Activated naive CD4-positive, alpha-beta T cell treated with anti-CD3 and anti-CD28 coated beads, Interleukin-2, amount 50 U/mL, for 72 hours (primary cell): ENCODE measurements around the gene HSP90AB1. TPM values are rescaled to one million over a fixed set of nuclear protein-coding genes. Genes with fewer than 3 reads are reported as not detected.

Source experiments
- ATAC-seq, 2 donors: fragments of 150-1000 bp; cut with Tn5 transposase; 2 replicates each; pipeline ENCODE4 v1.10.0; 2021; ENCODE audit warnings: mild to moderate bottlenecking in 2 of 2, moderate library complexity in 2 of 2
- DNase-seq, 2 donors: peaks; one replicate each; pipeline ENCODE4 v3.0.0; 2021 to 2022; ENCODE audit warnings: low spot score in 2 of 2
- H3K27ac Mint-ChIP-seq, 2 donors: one replicate each; pipeline ENCODE4 v1.8.0; 2022; ENCODE audit warnings: mild to moderate bottlenecking in 2 of 2, mixed read lengths in 2 of 2
- H3K36me3 Mint-ChIP-seq, 2 donors: one replicate each; pipeline ENCODE4 v1.8.0; 2022; ENCODE audit warnings: mixed read lengths in 2 of 2
- H3K9me3 Mint-ChIP-seq, 2 donors: one replicate each; pipeline ENCODE4 v1.8.0; 2022; ENCODE audit warnings: mixed read lengths in 2 of 2
- total RNA-seq, 2 donors: library from RNA; stranded (reverse); gene quantifications; one replicate each; pipeline ENCODE4 v1.2.3, GENCODE V29; 2022

The HSP90AB1 gene
- total RNA-seq, 2 donors from 2014 or later, result 1,343 to 1,701 TPM

DNA sequence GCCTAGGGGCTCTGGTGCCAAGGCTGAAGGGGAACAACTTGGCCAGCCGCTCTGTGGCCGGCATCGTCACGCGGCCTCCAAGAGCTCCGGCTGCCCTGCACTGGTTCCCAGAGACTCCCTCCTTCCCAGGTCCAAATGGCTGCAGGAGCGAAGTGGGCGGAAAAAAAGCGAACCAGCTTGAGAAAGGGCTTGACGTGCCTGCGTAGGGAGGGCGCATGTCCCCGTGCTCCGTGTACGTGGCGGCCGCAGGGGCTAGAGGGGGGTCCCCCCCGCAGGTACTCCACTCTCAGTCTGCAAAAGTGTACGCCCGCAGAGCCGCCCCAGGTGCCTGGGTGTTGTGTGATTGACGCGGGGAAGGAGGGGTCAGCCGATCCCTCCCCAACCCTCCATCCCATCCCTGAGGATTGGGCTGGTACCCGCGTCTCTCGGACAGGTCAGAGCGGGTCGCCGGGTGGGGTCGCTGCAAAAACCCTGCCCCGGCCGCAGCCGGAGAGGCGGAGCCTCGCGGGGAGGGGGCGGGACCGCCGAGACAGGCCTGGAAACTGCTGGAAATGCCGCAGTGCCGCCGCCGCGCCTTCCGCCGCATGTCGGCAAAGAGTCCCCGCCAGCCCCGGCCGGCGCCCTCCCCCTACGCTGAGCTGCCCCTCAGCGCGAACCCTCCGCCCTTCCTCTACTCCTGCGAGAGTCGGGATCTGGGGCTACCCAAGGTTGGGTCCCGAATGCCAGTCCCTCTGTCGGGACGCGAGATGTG is 814 bp upstream of the HSP90AB1 start:
- no peaks in the 10 kb centered on the region for H3K9me3 Mint-ChIP-seq
- H3K27ac Mint-ChIP-seq, result peak overlapping the region; percentile 100
- peak; percentile 88 to 93 for DNase-seq
- peaks cover 45 to 51% of the 10 kb centered on the region in 2 donors for H3K36me3 Mint-ChIP-seq
- ATAC-seq, result peak; percentile 59 to 60

DNA sequence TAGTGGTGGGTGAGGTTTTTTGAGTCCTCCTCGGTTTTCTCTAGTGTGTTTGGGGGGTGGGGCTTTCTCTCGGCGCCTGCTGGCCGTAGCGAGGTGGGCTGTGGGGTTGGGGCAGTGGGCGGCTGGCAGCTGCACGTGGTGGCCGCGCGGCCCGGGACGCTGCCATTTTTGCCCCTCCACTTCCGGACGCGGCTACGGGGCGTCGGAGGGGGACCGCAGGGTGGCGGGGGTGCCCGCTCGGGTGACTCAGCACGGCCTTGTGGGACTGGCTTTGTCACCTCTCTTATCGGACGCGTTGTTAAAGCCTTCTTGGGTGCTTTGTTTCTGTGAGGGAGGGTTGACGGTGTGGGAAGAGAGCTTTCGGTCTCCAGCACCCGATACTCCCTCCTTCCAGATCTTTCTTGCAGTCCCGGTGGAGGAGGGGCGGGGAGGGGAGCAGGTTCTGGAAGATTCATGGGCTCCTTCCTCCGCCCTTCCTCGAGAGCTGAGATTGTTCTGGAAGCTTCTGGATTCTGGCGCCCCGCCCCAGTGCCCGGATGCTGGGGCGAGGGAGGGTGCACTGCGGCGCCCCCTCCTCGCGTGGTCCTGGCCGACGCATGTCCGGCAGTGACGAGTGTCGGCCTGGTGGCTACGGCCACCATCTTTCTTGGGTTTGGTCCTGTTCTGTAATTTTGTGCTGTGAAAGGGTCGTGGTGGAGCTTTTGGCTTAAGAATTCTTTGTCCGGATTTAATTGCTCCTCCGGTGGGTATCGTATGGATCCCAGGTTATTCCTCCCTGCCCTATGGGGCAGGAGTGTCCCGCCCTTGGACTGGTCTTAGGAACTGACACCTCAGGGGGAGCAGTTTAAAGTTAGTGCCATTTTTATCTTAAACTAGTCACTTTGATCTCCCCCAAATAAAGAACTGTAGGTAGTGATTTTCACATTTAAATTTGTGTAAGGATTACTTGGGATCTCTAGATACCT is 719 bp downstream of the HSP90AB1 start:
- ATAC-seq (peak; percentile 49 to 62), DNase-seq (peak; percentile 80 to 94)
- Mint-ChIP-seq H3K27ac (peak overlapping the region; percentile 100), H3K36me3 (peaks cover 57 to 61% of the 10 kb centered on the region in 2 donors), H3K9me3 (no peaks in the 10 kb centered on the region)

- ATAC-seq (no peak), DNase-seq (no peak)
- H3K36me3 Mint-ChIP-seq, result peaks cover 66 to 71% of the 10 kb centered on the region in 2 donors
- peak overlapping the region; percentile 100 for H3K27ac Mint-ChIP-seq
- H3K9me3 Mint-ChIP-seq, result no peaks in the 10 kb centered on the region
Measured at GRCh38 chr6:44248579-44248978, 1.7 kb downstream of the HSP90AB1 start.

GRCh38 chr6:44249082-44249748 is 2.3 kb downstream of the HSP90AB1 start:
- Mint-ChIP-seq H3K36me3 (peaks cover 69 to 71% of the 10 kb centered on the region in 2 donors), H3K27ac (peak overlapping the region; percentile 100), H3K9me3 (no peaks in the 10 kb centered on the region)
- ATAC-seq (no peak), DNase-seq (no peak)

DNA sequence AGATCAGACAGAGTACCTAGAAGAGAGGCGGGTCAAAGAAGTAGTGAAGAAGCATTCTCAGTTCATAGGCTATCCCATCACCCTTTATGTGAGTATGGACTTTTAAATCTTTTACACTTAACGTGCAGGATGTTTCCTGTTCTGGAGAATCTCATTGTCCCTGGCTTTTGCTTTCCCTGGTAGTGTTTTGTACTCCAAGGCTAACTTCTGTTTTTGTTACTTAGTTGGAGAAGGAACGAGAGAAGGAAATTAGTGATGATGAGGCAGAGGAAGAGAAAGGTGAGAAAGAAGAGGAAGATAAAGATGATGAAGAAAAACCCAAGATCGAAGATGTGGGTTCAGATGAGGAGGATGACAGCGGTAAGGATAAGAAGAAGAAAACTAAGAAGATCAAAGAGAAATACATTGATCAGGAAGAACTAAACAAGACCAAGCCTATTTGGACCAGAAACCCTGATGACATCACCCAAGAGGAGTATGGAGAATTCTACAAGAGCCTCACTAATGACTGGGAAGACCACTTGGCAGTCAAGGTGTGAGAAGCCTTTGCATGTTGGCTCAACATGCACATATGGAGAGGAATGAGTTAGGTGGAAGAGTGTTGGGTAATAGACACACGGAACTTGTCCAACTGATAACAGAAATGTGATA is 3.3 kb downstream of the HSP90AB1 start:
- H3K27ac Mint-ChIP-seq, result peak overlapping the region; percentile 100
- H3K9me3 Mint-ChIP-seq, result no peaks in the 10 kb centered on the region
- H3K36me3 Mint-ChIP-seq, result peaks cover 70 to 78% of the 10 kb centered on the region in 2 donors
- DNase-seq (no peak), ATAC-seq (no peak)

DNA sequence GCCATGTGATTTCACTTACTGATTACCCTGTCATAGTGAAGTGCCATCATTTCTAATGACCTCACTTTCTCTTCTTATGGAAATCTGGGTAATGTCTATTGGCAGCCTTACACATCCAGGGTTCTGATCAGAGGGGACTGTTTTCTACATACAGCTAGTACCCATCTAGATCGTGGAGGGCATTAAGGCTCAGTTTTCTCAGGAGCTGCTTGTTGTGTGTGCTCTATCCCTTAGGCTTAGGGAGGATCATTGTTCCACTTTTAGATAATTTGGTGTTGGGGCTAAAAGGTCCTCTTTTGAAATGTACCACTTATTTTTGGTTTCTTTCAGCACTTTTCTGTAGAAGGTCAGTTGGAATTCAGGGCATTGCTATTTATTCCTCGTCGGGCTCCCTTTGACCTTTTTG is 3.8 kb downstream of the HSP90AB1 start:
- no peak for ATAC-seq

DNA sequence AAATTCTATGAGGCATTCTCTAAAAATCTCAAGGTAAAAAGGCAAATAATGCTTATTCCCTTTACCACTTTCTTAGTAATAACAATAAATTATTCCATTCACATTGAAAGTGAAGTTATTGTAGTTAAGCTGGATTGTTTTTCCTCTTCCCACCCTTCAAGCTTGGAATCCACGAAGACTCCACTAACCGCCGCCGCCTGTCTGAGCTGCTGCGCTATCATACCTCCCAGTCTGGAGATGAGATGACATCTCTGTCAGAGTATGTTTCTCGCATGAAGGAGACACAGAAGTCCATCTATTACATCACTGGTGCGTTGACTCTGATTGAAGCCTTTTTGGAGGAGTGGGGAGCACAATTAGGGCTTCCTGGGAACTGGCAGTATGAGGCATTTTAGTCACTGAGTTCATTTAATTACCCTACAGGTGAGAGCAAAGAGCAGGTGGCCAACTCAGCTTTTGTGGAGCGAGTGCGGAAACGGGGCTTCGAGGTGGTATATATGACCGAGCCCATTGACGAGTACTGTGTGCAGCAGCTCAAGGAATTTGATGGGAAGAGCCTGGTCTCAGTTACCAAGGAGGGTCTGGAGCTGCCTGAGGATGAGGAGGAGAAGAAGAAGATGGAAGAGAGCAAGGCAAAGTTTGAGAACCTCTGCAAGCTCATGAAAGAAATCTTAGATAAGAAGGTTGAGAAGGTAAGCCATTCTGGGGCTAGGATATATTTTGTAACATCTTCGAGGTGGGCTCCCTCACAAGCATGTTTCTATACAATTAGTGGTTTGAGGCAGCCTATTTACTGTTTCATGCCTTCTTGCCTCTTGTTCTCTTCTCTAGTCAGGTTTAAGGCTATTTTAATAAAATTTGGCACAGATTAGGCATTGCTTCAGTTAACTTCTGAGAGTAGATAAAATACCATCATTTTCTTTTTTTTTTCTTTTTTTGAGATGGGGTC is 4.9 kb downstream of the HSP90AB1 start:
- Mint-ChIP-seq H3K9me3 (no peaks in the 10 kb centered on the region), H3K27ac (peak overlapping the region; percentile 99 to 100), H3K36me3 (peaks cover 69 to 90% of the 10 kb centered on the region in 2 donors)
- no peak for DNase-seq
- no peak for ATAC-seq

More for the DNA sequence above, 3.8 kb downstream of the HSP90AB1 start:
- Mint-ChIP-seq H3K27ac (peak overlapping the region; percentile 100), H3K36me3 (peaks cover 65 to 84% of the 10 kb centered on the region in 2 donors), H3K9me3 (no peaks in the 10 kb centered on the region)
- no peak for DNase-seq

DNA sequence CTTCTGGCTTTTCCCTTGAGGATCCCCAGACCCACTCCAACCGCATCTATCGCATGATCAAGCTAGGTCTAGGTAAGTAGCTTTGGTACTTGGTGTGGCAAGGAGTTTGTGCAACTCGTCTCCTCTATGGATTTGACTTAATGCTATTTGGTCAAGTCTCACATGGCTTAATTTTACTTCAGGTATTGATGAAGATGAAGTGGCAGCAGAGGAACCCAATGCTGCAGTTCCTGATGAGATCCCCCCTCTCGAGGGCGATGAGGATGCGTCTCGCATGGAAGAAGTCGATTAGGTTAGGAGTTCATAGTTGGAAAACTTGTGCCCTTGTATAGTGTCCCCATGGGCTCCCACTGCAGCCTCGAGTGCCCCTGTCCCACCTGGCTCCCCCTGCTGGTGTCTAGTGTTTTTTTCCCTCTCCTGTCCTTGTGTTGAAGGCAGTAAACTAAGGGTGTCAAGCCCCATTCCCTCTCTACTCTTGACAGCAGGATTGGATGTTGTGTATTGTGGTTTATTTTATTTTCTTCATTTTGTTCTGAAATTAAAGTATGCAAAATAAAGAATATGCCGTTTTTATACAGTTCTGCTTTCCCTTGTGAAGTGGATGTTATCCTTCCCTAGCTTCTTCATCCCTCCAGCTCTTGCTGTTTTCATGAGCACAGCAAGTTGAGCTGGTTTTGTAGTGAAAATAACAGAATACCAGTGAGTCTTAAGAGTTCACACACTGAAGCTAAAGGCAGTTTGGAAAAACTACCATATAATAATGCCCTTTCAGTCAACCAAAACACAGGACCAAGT is 6.6 kb downstream of the HSP90AB1 start:
- Mint-ChIP-seq H3K27ac (peak overlapping the region; percentile 99 to 100), H3K9me3 (no peaks in the 10 kb centered on the region), H3K36me3 (peaks cover 56 to 73% of the 10 kb centered on the region in 2 donors)
- DNase-seq, result peak in 1 of 2 donors; percentile 77
- no peak for ATAC-seq

GRCh38 chr6:44254191-44255104 is 7.5 kb downstream of the HSP90AB1 start:
- no peak for DNase-seq
- ATAC-seq, result no peak
- Mint-ChIP-seq H3K9me3 (no peaks in the 10 kb centered on the region), H3K36me3 (peaks cover 50 to 64% of the 10 kb centered on the region in 2 donors), H3K27ac (peak overlapping the region; percentile 99 to 100)

DNA sequence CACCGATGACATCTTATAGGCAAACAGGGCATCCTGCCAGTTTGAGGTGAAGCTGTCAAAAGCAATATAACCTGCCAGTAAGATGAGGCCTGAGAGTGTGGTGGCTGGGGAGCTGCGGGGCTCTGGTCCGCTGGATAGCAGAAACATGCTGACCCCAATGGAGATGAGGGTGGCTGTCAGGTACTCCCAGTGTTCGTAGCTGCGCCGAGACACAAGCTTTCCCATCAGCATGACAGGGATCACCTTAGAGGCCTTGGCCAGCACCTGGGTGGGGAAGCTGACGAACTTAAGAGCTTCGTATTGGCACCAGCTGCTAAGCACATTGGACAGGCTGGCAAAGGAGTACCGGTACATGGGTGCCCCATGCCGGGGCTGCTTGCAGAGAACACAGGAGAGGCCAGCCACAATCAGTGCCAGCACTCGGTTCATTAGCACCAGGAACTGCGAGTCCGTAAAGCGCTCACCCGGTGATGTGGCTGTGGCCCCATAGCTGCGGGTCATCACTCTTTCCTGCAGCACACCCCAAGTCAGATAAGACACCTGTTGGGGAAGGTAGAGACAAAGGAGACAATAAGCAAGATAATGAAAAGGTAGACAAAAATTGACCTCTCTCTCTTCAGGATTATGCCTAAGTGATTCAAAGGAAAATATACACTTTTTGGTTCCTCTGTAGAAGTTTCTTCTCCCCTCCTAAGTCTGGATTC is 8.4 kb downstream of the HSP90AB1 start:
- DNase-seq (peak in 1 of 2 donors; percentile 52), ATAC-seq (peak in 1 of 2 donors; percentile 1)
- Mint-ChIP-seq H3K9me3 (no peaks in the 10 kb centered on the region), H3K27ac (peak overlapping the region; percentile 99 to 100), H3K36me3 (peaks cover 42 to 56% of the 10 kb centered on the region in 2 donors)

DNA sequence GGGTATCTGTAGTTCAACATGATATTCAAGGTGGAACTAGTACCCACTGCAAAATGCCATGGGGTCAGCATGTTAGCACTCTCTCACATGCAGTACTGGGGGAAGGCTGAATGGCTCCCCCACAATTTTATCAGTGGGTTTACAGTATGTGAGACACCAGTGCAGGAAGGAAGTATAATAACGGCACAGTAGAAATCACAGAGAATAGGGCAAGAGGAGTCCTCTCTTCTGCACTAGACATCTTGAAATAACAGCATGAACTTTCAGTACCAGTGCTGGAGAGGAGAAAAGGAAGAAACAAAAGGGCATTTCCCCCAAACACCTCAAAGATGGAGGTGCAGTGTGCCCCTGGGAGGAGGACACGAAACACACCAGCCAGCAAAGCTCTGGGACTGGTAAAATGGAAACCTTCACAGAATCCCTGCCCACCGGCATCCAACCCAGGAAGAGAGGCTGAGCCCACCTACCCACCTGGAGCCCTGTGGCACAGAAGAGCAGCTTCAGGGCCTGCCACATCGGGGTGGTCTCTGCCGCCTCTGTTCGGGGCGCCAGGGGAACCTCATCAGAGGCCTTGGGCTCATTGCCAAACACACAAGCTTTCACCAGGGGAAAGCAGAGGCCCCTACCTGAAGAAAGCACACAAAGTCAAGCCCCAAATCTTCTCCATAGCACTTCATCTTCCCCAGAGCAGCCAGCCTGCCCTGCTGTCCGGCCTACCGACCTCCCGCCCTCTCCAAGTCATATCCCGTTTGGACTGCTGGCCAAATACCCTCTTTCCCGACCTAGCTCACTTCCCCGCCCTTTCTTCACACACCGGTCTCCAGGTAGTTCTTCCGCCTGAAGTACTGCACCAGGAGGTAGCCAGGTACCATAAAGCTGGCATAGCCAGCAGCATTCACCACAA is 9.2 kb downstream of the HSP90AB1 start:
- DNase-seq (no peak), ATAC-seq (peak in 1 of 2 donors; percentile 9)
- Mint-ChIP-seq H3K27ac (peak overlapping the region; percentile 99 to 100), H3K9me3 (no peaks in the 10 kb centered on the region), H3K36me3 (peaks cover 38 to 47% of the 10 kb centered on the region in 2 donors)

DNA sequence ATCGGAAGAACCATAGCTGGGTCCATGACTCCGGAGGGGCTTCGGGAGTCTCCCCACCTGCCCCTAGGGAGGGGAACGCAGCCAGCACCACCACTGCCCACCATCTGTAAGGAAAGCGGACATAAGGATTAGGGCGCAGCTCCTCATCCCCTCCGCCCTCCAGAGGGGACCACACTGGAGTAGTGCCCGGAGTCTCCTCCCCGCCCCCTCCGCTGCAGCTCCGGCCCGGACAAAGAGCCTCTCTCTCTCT is 9.8 kb downstream of the HSP90AB1 start:
- ATAC-seq (no peak), DNase-seq (no peak)
- Mint-ChIP-seq H3K27ac (peak overlapping the region; percentile 99 to 100), H3K9me3 (no peaks in the 10 kb centered on the region), H3K36me3 (peaks cover 35 to 41% of the 10 kb centered on the region in 2 donors)
